Measurements from ENCODE around the gene APEX2.
"Not testable (repeated sequence)": the region's sequence is repeated elsewhere in the genome, so short reads cannot be mapped to it uniquely, and the experiment has no call there.

APEX2 gene

DNA sequence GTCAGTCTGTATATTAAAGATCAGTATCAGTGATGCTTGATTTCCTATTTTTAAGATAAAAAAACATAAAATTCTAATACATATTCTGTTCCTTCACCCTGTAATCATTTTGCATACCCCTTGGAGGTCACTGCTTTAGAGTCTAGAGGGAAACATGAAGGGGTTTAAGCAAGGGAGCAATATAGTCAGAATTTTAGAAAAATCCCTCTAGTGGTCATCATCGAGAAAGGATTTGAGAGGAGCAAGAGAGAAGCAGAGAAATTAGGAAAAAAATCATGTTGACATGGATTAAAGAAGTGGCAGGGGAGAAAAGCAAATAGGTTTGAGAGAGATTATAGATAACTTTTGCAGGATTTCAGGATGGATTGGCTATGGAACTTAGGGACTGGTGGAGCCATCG, 11.1 kb downstream of the APEX2 start:
- no peak for DNase-seq

DNA sequence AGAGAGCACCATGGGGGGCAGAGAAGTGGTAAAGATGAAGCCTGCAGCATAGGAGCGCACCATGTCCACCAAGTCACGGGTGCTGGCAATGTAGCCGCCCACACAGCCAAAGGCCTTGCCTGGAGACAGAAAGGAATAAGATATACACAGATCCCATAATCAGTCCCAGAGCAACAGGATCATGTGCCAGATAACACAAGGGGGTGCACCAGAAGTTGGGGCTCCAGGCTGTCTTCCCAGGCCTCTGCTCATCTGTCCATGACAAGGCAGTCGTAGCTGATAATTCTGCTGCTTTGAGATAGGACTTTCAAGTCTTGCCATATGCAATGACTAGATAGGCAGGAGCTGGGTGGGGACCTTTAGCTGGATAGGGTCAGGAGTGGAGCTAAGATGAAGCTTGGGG, 14.7 kb downstream of the APEX2 start:
- DNase-seq, result no peak

DNA sequence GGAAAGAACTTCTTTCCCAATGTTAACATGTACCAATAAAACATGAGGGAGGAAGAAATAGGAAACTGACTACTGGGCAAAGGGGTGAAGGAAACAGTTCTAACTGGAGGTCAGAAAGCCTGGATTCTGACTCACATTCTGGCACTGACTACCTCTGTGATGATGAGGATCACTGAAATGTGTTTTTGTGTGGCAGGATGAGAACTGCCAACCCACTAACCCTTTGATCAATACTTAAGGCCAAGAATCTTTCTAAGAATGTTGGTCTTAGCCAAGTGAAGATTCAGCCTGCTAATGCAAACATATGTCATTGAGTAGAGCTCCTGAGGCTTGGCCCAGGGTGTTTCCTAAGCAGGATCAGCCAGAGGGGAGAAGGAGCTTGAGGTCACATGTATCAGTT, 26.0 kb downstream of the APEX2 start:
- DNase-seq, result no peak

DNA sequence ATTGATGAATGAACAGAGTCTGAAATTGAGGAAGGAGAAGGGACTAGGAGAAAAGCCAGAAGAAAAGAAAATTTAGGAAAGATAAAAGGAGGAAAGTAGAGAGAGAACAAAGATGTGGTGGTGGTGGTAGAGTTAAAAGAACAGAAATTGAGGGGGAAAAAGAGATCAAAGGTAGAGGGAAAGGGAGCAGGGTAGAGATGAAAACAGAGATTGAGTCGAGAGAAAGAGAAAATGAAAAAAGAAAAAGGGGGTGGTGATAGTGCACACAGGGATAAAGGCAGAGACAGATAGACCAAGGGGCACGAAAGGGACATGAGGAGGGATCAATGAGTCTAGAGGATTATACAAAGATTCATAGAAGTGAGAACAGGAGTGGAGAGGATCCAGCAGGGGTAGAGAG, 26.7 kb downstream of the APEX2 start:
- DNase-seq, result no peak

DNA sequence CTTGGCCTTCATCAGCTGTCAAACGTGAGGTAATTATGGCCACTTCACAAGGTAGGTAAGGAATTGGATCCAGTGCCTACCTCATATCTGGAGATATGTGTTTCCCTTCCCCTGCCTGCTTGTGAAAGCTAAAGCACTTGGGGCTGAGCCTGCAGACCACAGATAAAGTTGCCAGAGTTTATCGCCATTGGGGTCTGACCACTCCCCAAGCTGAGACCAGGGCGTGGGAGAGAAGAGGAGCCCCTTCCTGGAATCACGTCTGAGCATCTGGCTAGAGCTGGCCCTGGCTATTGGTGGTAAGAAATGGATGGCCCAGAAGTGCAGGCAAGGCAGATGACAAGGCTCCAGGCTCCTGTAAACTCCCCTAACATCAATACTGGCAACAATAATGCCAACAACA, 27.9 kb downstream of the APEX2 start:
- DNase-seq, result no peak

DNA sequence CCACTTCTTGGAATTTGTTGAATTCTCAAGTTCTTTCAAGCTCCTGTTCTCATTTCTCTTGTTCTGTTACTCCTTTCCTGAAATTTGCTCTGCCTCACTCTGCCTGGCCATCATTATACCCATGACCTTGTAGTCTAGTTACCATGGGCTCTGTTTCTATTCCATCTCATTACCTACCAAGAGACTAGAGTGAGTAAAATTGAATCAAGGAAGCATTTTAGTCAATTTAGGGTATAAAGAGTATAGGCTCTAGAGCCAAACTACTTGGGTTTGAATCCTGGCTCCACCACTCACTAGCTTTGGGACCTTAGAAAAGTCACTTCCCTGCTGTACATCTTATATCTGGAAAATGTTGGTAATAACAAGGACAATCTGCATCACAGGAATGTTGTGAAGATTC, 28.4 kb downstream of the APEX2 start:
- DNase-seq, result no peak

DNA sequence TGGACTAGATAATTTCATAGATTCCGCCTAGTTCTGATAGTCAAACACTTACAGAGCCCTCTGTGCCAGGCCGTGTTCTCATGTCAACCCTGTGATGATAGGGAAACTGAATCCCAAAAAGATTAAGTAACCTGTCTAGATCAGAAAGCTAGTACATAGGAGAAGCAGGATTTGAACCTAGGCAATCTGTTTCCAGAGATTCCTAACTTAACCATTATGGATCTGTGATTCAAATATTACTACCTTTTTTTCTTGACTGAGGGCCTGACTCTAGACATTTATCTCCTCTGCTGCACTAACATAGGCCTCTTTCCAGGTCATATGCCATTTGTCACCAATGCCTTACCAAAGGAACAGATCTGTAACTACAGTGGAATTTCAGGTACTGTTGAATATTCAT, 29.1 kb downstream of the APEX2 start:
- no peak for DNase-seq

DNA sequence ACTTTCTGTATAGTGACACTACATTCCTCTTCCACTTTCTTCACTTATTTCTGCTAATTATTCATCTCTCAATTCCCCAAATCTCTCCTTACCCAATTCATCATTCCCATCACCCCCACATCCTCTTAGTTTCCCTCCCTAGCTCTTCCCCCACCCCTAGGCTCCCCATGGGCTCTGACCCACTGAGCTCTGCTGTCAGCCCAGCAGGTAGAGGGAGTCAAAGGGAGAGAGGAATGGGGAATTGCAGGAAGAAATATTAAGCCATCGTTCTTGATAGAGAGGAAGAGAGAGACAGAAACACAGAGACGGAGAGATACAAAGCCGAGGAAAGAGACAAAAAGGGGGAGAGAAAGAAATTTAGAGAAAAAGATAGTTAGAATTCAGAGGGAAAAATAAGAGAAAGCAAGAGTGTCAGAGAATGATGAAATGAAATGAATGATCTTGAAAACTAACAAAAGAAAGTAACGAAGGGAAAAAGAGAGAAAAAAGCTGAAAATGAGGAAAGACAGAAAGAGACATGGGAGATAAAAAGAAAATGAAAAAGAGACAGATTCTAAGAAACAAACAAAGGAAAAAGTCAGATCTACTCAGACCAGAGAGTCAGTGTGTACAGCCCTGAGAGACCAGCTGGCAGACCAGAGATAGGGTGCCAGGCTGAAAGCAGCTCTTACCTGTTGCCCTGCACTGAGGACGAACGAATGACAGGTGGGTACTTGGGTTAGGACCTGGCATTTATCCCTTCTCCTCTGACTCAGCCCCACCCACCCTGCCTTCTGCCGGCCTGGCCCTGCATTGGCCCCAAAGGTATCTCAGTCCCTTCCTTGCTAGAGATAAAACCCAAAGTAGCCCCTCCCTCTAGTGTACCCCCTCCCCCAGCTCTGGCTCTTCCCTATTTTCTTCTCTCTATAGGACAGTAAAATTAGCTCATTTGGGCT, 30.4 kb downstream of the APEX2 start, which contains the start of gene ALAS2:
TSS of gene ALAS2 (minus strand) at position 707 of the 935 bp plus-strand sequence. CDS start 4,977 bp downstream, outside the sequence.
- no peak for DNase-seq

DNA sequence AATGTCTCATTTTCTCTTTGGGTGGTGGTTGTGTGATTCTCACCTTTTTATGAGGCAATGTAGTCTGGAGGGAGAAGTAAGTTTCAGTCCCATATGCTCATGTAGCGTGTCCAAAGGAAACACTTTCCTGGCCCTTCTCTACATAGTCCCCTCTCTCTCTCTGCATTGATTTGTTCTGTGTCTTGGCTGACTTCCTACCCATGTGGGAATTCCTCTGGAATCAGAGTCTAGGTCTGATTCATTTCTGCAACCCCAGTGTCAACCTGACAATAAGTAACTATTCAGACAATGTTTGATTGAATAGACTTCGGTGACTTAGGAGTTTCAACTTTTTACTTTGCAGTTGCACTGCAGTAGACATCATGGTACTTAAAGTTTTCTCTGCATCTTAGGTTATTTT, 33.3 kb downstream of the APEX2 start:
- no peak for DNase-seq

DNA sequence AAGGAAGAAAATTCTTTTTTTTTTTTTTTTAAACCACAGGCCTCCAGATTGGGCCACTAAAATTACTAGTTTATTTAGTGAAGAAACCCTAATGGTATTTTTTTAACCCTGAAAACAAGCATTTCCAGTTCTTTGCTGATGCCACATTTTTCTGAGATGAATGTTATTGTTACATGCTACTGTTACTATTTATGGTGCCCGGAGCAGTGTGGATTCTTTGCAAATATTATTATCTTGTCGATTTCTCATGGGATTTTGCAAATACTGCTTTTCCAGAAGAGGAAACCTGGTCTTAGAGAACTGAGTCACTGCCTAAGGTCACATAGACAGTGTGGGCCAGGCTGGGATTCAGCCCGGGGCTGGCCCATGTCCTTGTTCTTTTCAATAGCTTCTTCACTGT, 39.3 kb downstream of the APEX2 start:
- no peak for DNase-seq

DNA sequence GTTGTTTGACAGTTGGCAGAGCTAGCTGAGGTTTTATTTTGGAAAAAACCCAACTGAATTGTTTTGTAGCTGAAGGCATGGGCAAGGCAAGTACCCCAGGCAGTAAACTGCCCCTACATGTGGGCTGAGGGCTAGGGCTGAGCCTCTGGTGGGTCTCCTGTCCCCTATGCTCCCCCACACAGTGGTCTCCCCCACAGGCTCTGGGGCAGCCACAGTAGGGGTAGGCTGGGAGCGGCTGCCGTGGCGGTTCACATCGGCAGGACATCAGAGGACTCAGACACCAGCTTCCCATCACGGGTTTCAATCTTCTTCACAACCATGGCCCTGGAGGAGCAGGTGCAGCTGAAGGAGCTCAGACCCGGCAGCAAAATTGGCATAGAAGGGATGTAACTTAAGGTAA, 41.4 kb downstream of the APEX2 start:
- no peak for DNase-seq

DNA sequence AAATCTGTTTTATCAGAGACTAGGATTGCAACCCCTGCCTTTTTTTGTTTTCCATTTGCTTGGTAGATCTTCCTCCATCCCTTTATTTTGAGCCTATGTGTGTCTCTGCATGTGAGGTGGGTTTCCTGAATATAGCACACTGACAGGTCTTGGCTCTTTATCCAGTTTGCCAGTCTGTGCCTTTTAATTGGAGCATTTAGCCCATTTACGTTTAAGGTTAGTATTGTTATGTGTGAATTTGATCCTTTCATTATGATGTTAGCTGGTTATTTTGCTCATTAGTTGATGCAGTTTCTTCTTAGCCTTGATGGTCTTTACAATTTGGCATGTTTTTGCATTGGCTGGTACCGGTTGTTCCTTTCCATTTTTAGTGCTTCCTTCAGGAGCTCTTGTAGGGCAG, 50.4 kb downstream of the APEX2 start:
- not testable (repeated sequence) for DNase-seq

DNA sequence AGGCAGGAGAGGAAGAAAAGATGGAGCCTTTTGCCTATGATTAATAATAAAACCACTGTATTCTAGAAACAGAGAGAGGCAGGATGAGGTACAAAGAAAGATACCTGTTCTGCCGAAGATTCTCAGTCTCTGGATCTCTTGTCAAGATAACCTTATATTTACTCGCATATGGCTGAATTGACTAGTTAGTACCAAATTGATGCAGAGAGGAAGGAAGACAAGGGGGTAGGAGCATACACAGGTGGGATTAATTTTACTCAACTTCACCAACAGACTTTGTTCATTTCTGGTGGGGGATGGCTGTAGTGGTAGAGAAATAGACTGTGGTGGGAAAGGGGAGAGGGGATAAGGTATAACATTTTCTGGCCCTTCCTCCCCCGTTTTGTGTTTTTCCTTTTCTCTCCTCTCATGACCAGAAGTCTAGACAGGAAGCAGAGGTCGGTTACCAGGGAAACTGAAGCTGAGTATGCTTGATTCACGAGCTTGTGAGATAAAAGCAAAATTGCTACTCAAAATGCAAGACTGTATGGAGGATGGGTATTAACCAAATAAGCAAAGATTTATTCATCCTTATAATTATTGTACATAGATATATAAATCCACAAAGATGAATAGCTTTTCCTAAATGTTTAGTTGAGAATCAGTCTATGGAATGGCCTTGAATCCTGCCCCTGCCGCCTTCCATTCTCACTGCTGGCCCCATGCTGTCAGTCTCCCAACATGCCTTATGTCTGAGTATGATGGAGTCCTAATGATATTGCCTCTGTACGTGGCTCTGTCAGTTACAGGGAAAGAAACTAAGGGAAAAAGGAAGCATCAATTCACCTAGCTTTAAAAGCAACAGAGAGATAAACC, 56.9 kb downstream of the APEX2 start:
- no peak for DNase-seq

DNA sequence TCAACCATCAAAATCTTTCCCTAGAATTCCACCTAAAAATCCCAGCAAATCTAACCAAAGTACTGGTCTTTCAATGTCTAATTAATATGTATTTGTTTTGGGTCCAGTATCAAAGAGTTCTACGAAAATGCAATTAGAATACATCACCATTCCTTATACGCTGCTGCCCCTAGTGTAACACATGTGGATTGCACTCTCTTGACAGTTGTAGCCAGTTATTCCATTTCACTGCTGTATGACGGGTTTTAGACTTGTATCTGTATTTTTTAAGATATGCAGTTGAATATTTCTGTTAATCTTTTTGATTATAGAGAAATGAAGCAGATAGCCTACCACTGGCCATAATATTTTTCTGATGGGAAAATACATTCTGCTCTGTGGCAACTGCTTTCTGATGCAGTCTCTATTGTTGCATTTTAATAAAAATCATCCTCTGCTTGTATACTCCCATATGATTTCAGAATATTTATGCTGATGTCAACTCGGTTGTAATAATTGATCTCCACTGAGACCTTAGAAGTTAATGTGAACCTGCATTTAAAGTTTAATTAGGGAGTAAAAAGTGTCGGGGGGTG, 57.6 kb downstream of the APEX2 start:
- no peak for DNase-seq
